ENCODE data around the gene RTN4RL2. TPM values are rescaled to one million over a fixed set of nuclear protein-coding genes. Genes with fewer than 3 reads are reported as not detected.

The RTN4RL2 gene
- total and polyA plus RNA-seq, 8 donors: 0.55 to 2.7 (median 1.3) TPM

DNA sequence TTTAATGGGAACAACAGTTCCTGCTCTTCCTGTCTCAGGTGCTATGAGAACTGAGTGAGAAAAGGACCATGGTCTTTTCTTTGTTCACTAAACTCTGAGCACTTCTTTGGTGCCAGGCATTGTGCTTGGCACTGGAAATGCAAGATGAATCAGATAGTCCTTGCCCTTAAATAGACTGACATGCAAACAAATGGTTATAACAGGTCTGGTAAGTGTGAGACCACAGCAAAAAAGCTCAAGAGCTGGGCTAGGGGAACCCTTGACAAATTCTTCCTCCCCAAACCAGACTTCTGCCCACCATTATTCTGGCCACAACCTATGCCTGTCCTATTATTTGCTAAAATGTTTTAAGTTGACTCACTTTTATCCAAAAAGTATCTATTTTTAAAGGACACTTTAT is 38.5 kb upstream of the RTN4RL2 start:
- Histone ChIP-seq H3K9me3 (no peaks in the 10 kb centered on the region), H3K27me3 (no peaks in the 10 kb centered on the region), H3K36me3 (peaks cover 0 to 9% (median 0%) of the 10 kb centered on the region in 3 donors), H3K27ac (no peak overlapping the region), H3K4me1 (peaks cover 7 to 11% (median 7%) of the 10 kb centered on the region in 3 donors), H3K4me3 (no peak overlapping the region)
- ATAC-seq (no peak), FAIRE-seq (no peak), DNase-seq (no peak)
- TF ChIP-seq, protein P1, sequence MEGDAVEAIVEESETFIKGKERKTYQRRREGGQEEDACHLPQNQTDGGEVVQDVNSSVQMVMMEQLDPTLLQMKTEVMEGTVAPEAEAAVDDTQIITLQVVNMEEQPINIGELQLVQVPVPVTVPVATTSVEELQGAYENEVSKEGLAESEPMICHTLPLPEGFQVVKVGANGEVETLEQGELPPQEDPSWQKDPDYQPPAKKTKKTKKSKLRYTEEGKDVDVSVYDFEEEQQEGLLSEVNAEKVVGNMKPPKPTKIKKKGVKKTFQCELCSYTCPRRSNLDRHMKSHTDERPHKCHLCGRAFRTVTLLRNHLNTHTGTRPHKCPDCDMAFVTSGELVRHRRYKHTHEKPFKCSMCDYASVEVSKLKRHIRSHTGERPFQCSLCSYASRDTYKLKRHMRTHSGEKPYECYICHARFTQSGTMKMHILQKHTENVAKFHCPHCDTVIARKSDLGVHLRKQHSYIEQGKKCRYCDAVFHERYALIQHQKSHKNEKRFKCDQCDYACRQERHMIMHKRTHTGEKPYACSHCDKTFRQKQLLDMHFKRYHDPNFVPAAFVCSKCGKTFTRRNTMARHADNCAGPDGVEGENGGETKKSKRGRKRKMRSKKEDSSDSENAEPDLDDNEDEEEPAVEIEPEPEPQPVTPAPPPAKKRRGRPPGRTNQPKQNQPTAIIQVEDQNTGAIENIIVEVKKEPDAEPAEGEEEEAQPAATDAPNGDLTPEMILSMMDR (IDR thresholded peaks at IDR 0.05): no peak
- intact Hi-C loops (cut with DNase I): no loop called here

DNA sequence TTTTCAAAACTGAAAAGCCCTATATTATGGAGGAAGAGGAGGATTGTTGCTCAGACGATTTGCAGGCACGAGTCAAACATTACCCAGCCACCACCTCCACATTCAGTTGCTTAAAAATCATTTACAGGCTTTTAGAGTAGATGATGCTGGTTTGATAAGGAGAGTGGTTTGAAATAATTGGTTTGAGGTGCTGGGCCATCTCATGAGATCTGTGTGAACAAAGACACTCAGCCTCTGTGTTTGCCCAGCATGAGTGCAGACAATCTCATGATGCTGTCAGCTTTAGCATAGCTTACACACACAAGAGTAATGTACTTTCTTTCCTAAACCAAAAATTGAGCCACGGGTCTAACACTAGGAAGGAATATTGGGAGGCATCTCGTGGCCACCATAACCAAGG is 37.7 kb upstream of the RTN4RL2 start:
- intact Hi-C loops (cut with DNase I): no loop called here
- H3K27me3 ChIP-seq: no peaks in the 10 kb centered on the region
- ATAC-seq: no peak
- no peaks in the 10 kb centered on the region for H3K9me3 ChIP-seq
- no peak for FAIRE-seq
- peaks cover 9 to 16% (median 13%) of the 10 kb centered on the region in 3 donors for H3K4me1 ChIP-seq
- peaks cover 0 to 1% (median 0%) of the 10 kb centered on the region in 3 donors for H3K36me3 ChIP-seq
- no peak for DNase-seq
- 67 to 69% methylated on average over 4 of the region's 4 CpGs for WGBS, 2 donors
- H3K27ac ChIP-seq: no peak overlapping the region
- TF ChIP-seq, protein P1 (IDR thresholded peaks at IDR 0.05): no peak
- no peak overlapping the region for H3K4me3 ChIP-seq

DNA sequence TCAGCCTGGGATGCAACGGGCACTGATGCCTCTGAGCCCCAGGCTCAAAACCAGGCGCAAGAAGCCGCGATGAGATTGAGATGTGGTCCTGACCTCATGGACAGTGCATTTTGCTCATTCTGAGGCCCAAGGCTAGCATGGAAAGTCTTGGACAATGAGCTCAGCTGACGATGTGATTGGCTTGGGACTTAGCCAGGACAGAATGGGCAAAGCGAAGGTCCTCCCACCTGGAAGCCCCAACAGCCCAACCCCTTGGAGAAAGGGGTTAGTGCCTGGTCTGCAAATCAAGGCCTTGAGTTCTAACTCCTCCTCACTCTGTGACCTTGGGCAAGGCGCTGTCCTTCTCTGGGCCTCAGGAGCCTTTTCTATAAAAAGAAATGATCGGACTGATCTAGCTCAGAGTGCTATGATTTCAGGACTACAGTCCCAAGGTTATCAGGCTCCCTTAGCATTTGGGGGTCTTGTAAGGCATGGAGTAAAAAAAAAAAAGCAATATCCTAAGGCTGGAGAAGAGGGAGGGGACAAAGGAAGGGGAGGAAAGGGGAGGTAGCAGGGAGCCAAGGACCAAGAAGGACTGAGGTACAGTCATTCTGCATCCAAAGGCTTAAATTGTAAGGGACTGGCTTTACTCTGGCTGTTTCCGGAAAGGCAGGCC is 36.1 kb upstream of the RTN4RL2 start:
- DNase-seq: no peak
- no peak for ATAC-seq
- peaks cover 13 to 21% (median 17%) of the 10 kb centered on the region in 3 donors for H3K4me1 ChIP-seq
- no peaks in the 10 kb centered on the region for H3K9me3 ChIP-seq
- H3K27me3 ChIP-seq: no peaks in the 10 kb centered on the region
- no peaks in the 10 kb centered on the region for H3K36me3 ChIP-seq
- no peak for FAIRE-seq
- WGBS, 2 donors: 77 to 78% methylated on average over 9 of the region's 9 CpGs
- H3K4me3 ChIP-seq: no peak overlapping the region
- intact Hi-C loops (cut with DNase I): no loop called here
- TF ChIP-seq, protein P1 (IDR thresholded peaks at IDR 0.05): no peak
- peak overlapping the region in 2 of 4 donors; percentile 92 to 96 for H3K27ac ChIP-seq

DNA sequence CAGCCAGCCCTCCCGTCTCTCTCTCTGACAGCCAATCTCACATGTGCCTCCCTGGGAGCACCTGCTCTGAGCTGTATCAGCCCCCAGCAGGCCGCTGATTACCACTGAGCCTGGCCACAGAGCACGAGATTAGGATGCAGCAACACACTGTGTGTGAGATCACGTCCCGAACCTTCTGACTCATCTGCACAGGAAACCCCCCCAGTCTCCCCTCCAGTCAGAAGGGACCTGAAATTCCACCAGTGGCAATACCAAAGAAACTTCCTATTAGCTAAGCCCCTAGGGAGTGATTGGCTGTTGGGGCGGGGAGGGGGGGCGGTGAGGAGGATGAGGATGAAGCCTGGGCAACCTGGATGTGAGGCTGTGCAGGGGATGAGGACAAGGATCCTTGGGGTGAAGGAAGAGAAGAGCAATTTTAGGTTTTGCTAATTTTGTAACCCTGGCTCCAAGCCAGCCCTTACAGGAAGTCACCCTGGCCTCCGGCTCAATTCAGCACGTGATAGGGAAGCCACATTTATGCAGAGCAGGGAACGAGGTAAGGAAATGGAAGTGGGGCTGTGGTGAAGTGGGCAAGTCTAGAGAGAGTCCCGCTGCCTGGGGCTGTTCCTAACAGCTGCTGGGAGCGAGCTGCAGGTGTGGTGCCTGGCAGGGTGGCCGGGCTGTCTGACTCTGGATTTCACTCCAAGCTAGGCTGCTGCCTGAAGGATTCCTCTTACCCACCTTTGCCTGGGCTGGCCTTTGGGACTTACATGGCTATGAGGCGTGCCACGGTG is 35.4 kb upstream of the RTN4RL2 start:
- Histone ChIP-seq H3K4me3 (peak overlapping the region in 1 of 4 donors; percentile 45), H3K27ac (peak overlapping the region in 3 of 4 donors; percentile 86 to 96 (median 92)), H3K36me3 (no peaks in the 10 kb centered on the region), H3K9me3 (no peaks in the 10 kb centered on the region), H3K4me1 (peaks cover 13 to 21% (median 17%) of the 10 kb centered on the region in 3 donors), H3K27me3 (no peaks in the 10 kb centered on the region)
- DNase-seq (peak in 3 of 6 donors; percentile 23 to 66 (median 26)), ATAC-seq (peak in 3 of 4 donors; percentile 37 to 75 (median 55)), FAIRE-seq (no peak)
- WGBS, 2 donors: 61 to 67% methylated on average over 15 of the region's 15 CpGs
- intact Hi-C loops (cut with DNase I): no loop called here
- TF ChIP-seq, protein P1 (IDR thresholded peaks at IDR 0.05): no peak

Data from pancreas (tissue), 10 donors.